ENCODE results near the gene GPR152. TPM values are rescaled to one million over a fixed set of nuclear protein-coding genes. Genes with fewer than 3 reads are reported as not detected.

The GPR152 gene
- total RNA-seq, 4 donors from 2014 or later = not detected

DNA sequence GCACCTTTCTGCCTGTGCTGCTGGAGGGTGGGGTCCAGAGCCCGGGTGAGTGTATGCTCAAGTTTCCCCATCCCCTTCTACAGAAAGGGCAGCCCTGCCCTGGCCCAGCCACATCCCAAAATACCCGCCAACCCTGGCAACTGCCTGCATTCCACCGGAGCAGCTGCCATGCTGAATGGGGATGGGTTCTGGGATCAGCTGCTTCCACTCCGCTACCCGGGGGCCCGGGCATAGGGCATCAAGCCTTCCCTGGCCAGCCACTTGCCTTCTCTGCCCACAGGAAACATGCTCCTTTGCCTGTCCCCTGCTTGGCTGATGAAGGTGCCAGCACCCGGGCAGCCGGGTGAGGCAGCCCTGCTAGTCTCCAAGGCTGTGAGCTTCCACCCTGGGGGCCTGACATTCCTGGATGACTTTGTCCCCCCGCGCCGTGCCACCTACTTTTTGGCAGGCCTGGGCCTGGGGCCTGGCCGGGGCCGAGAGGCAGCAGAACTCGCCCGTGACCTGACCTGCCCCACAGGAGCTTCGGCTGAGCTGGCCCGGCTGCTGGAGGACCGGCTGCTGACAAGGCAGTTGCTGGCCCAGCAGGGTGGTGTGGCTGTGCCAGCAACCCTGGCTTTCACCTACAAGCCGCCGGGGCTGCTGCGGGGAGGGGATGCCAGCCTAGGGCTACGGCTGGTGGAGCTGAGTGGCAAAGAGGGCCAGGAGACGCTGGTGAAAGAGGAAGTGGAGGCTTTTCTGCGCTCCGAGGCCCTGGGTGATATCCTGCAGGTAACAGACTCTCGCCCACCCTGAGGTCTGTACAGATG is 33.9 kb downstream of the GPR152 start:
- Histone ChIP-seq H3K27ac (peak overlapping the region in 1 of 3 donors; percentile 44), H3K4me3 (replicated peaks in 1 of 3) (no peak overlapping the region), H3K36me3 (no peaks in the 10 kb centered on the region), H3K9me3 (no peaks in the 10 kb centered on the region), H3K4me1 (peaks cover 16 to 62% of the 10 kb centered on the region in 2 donors), H3K27me3 (no peaks in the 10 kb centered on the region)
- 63 to 81% methylated on average over 13 to 16 of the region's 26 CpGs for WGBS, 2 donors
- peak; percentile 54 to 71 for DNase-seq
- no peak for TF ChIP-seq POLR2A (IDR thresholded peaks at IDR 0.05)
- TF ChIP-seq, protein P1, sequence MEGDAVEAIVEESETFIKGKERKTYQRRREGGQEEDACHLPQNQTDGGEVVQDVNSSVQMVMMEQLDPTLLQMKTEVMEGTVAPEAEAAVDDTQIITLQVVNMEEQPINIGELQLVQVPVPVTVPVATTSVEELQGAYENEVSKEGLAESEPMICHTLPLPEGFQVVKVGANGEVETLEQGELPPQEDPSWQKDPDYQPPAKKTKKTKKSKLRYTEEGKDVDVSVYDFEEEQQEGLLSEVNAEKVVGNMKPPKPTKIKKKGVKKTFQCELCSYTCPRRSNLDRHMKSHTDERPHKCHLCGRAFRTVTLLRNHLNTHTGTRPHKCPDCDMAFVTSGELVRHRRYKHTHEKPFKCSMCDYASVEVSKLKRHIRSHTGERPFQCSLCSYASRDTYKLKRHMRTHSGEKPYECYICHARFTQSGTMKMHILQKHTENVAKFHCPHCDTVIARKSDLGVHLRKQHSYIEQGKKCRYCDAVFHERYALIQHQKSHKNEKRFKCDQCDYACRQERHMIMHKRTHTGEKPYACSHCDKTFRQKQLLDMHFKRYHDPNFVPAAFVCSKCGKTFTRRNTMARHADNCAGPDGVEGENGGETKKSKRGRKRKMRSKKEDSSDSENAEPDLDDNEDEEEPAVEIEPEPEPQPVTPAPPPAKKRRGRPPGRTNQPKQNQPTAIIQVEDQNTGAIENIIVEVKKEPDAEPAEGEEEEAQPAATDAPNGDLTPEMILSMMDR (IDR thresholded peaks at IDR 0.05) = no peak
- intact Hi-C loops (cut with DNase I) = no loop called here

DNA sequence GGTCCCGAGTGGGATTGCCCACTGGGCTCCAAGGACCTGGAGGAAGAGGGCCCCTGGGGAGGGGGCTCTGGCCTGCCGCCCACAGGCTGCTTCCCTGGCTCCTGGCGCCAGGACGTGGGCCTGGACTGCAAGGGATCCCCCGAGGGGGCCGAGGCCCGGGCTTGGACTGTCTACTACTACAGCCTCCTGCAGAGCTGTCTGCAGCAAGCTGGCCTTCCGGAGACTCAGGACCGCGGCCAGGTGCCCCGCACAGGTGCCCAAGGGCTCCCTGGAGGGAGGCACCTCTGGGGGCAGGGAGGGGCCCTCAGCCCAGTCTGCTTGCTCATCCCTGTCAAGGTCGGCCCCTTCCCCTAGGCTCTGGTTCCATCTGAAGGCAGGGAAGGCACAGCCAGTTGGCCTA is 35.1 kb downstream of the GPR152 start:
- intact Hi-C loops (cut with DNase I) = no loop called here

DNA sequence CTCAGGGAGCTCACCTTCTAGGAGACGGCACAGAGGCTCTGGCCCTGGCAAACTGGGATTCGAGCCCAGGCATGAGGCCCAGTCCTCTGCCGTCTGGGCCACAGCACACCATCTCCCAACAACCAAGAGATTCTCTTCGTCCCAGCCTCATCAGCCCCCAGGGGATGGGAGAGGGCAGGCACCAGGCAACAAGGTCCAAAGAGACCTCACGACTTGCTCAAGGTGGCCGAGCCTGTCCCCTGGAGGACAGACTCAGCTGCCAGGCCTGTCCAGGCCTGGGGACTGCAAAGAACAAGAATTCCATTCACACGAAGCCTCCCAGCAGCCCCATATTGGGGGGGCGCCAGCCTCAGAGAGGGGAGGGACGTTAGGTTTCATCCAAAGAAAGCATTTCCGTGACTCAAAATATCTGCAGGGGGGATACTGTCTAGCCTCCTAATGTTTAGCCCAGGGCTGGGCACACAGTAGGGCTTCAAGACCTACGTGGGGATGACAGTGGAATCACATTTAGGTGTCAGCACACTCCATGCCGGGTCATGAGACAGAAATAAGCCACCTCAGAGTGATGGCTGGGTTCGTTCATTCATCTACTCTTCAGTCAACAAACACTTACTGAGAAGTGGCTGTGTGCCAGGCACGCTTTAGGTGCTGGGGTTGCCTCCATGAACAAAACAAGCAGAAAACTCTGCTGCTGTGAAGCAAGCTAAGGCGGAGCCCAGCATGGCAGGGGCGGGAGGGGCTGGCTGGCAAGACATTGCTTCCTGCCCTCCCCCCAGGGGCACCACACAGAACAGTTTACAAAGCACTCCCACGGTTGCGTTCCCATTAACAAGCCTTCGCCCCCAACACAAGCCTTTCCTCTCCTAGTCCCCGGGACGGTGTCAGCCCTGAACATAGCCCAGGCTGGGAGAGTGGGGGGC is 35.9 kb downstream of the GPR152 start:
- DNase-seq = peak; percentile 68
- Histone ChIP-seq H3K36me3 (no peaks in the 10 kb centered on the region), H3K27me3 (no peaks in the 10 kb centered on the region), H3K4me1 (peaks cover 16 to 74% of the 10 kb centered on the region in 2 donors), H3K4me3 (replicated peaks in 1 of 3) (no peak overlapping the region), H3K27ac (peak overlapping the region in 2 of 3 donors; percentile 43 to 75), H3K9me3 (no peaks in the 10 kb centered on the region)
- no peak for TF ChIP-seq POLR2A (IDR thresholded peaks at IDR 0.05)
- TF ChIP-seq, protein P1 (IDR thresholded peaks at IDR 0.05) = no peak
- intact Hi-C loops (cut with DNase I) = no loop called here
- 47 to 50% methylated on average over 17 to 21 of the region's 21 CpGs for WGBS, 2 donors

More for the DNA sequence above, 35.1 kb downstream of the GPR152 start:
- H3K27me3 ChIP-seq = no peaks in the 10 kb centered on the region
- peaks cover 16 to 67% of the 10 kb centered on the region in 2 donors for H3K4me1 ChIP-seq
- H3K4me3 ChIP-seq (replicated peaks in 1 of 3) = no peak overlapping the region
- H3K36me3 ChIP-seq = no peaks in the 10 kb centered on the region
- 79 to 96% methylated on average over 2 to 3 of the region's 12 CpGs for WGBS, 2 donors
- peak overlapping the region in 1 of 3 donors; percentile 45 for H3K27ac ChIP-seq
- no peaks in the 10 kb centered on the region for H3K9me3 ChIP-seq
- DNase-seq = no peak
- TF ChIP-seq, protein P1 (IDR thresholded peaks at IDR 0.05) = no peak
- no peak for TF ChIP-seq POLR2A (IDR thresholded peaks at IDR 0.05)

DNA sequence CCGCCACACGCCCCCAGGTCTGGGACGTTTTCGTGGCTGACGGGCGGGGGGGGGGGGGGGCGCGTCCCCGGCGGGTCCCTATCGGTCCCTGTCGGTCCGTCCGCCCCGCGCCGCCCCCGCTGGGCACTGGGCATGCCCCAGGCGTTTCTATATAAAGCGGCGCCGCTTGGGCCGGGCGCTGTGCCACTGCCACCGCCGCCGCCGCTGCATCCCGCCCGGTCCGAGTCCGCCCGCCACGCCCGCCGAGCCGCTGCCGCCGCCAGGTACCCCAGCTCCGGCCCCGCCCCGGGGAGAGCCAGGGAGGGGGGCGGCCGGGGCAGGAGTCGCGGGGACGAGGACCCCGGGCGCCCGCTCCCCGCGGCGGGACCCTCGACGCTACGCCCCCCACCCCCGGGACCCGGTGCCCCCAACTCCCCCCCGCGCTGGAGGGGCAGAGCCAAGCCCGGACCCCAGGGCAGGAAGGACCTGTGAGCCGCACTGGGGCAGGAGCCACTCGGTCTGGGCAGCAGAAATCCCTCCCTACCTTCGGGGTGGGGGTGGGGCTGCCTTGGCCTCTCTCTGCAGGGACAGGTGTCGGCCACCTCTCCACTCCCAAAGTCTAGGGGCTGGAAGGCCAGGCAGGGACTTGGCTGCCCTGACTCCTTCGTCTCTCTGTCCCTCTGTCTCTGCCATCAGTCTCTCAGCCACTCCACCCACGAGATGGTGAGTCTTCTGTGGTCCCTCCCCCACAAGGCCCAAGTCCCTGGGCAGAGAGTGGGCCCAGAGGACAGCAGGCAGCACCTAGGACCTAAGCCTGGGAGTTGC is 36.8 kb downstream of the GPR152 start, which contains the start of gene CARNS1:
Gene CARNS1, plus strand, starts transcription at position 178 of the 804 bp plus-strand sequence. Its CDS starts 522 bp downstream, at position 700.
- no peaks in the 10 kb centered on the region for H3K27me3 ChIP-seq
- H3K27ac ChIP-seq = peak within 1 kb of the TSS; percentile 43 to 75 (median 44)
- 0 to 8% methylated on average over 6 to 16 of the region's 67 CpGs for WGBS, 2 donors
- H3K36me3 ChIP-seq = no peaks in the 10 kb centered on the region
- DNase-seq = peak; percentile 54 to 65
- no peaks in the 10 kb centered on the region for H3K9me3 ChIP-seq
- H3K4me3 ChIP-seq (replicated peaks in 1 of 3) = peak within 1 kb of the TSS in 1 of 3 donors; percentile 35
- intact Hi-C loops (cut with DNase I) = no loop called here
- H3K4me1 ChIP-seq = peaks cover 16 to 78% of the 10 kb centered on the region in 2 donors
- TF ChIP-seq POLR2A (IDR thresholded peaks at IDR 0.05) = peak in 1 of 2 donors; percentile 20
- TF ChIP-seq, protein P1 (IDR thresholded peaks at IDR 0.05) = no peak
